ENCODE measurements around the gene LRMDA. TPM values are rescaled to one million over a fixed set of nuclear protein-coding genes. Genes with fewer than 3 reads are reported as not detected.

The LRMDA gene
- total and polyA plus RNA-seq, 2 donors (not counting 1 experiment from before 2014, with no cell fraction given), result 0.12 TPM; not detected in 1

- Histone ChIP-seq H4K20me1 (ENCODE audit: control insufficient read depth, insufficient read depth, low read length, poor library complexity, severe bottlenecking) (no peaks in the 10 kb centered on the region), H3K79me2 (ENCODE audit: control insufficient read depth, insufficient read depth, low read length) (no peaks in the 10 kb centered on the region), H3K9ac (ENCODE audit: low read length) (no peak overlapping the region), H3K27me3 (replicated peaks in 1 of 4; ENCODE audit: control extremely low read depth in 1 of 4, control insufficient read depth in 3 of 4, insufficient read depth in 4 of 4, low read length in 3 of 4) (no peaks in the 10 kb centered on the region), H3K4me3 (ENCODE audit: control extremely low read depth in 1 of 5, extremely low read depth in 1 of 5, insufficient read depth in 1 of 5, low read depth in 2 of 5, low read length in 4 of 5) (no peak overlapping the region), H2AFZ (ENCODE audit: insufficient read depth, low read depth, low read length, poor library complexity, severe bottlenecking) (no peak overlapping the region), H3K4me2 (replicated peaks; ENCODE audit: low read depth, low read length, poor library complexity, severe bottlenecking) (no peak overlapping the region), H3K36me3 (replicated peaks in 1 of 2; ENCODE audit: control extremely low read depth in 1 of 2, control insufficient read depth in 1 of 2, extremely low read depth in 1 of 2, insufficient read depth in 2 of 2, low read length in 1 of 2) (no peaks in the 10 kb centered on the region), H3K27ac (ENCODE audit: low read length in 2 of 2) (no peak overlapping the region), H3K9me3 (ENCODE audit: control extremely low read depth in 1 of 3, control insufficient read depth in 2 of 3, insufficient read depth in 1 of 3, low read length in 2 of 3) (peaks cover 0 to 2% (median 0%) of the 10 kb centered on the region in 3 donors), H3K4me1 (ENCODE audit: control insufficient read depth in 2 of 2, insufficient read depth in 2 of 2, low read length in 2 of 2) (no peaks in the 10 kb centered on the region)
- H3K27me3 Mint-ChIP-seq, result no peaks in the 10 kb centered on the region
- no peak for TF ChIP-seq EZH2 (IDR thresholded peaks at IDR 0.05; ENCODE audit: borderline replicate concordance, insufficient read depth, low read depth, low read length, poor library complexity, severe bottlenecking)
- TF ChIP-seq, protein P1, sequence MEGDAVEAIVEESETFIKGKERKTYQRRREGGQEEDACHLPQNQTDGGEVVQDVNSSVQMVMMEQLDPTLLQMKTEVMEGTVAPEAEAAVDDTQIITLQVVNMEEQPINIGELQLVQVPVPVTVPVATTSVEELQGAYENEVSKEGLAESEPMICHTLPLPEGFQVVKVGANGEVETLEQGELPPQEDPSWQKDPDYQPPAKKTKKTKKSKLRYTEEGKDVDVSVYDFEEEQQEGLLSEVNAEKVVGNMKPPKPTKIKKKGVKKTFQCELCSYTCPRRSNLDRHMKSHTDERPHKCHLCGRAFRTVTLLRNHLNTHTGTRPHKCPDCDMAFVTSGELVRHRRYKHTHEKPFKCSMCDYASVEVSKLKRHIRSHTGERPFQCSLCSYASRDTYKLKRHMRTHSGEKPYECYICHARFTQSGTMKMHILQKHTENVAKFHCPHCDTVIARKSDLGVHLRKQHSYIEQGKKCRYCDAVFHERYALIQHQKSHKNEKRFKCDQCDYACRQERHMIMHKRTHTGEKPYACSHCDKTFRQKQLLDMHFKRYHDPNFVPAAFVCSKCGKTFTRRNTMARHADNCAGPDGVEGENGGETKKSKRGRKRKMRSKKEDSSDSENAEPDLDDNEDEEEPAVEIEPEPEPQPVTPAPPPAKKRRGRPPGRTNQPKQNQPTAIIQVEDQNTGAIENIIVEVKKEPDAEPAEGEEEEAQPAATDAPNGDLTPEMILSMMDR (IDR thresholded peaks at IDR 0.05), result no peak
- no peak overlapping the region for H3K27ac Mint-ChIP-seq
- DNase-seq (no peak), ATAC-seq (ENCODE audit: low read depth) (no peak)
- intact Hi-C loops (cut with micrococcal nuclease), result no loop called here
- CTCF ChIA-PET, result no interaction called here
- H3K4me1 Mint-ChIP-seq, result no peaks in the 10 kb centered on the region
- 85% methylated on average over 13 of the region's 15 CpGs for WGBS (ENCODE audit: insufficient coverage)
- H3K4me3 Mint-ChIP-seq, result no peak overlapping the region
- H3K9me3 Mint-ChIP-seq (ENCODE audit: insufficient read depth), result no peaks in the 10 kb centered on the region
- POLR2A ChIA-PET, result no interaction called here
Measured at GRCh38 chr10:75597773-75598440, 166.5 kb downstream of the LRMDA start.

- H3K9me3 Mint-ChIP-seq (ENCODE audit: insufficient read depth), result no peaks in the 10 kb centered on the region
- 100% methylated on average over 4 of the region's 5 CpGs for WGBS (ENCODE audit: insufficient coverage)
- CTCF ChIA-PET, result no interaction called here
Measured at GRCh38 chr10:75598998-75599397, 167.6 kb downstream of the LRMDA start.

More at GRCh38 chr10:75598998-75599397, 167.6 kb downstream of the LRMDA start:
- peaks cover 0 to 1% (median 0%) of the 10 kb centered on the region in 3 donors for H3K9me3 ChIP-seq (ENCODE audit: control extremely low read depth in 1 of 3, control insufficient read depth in 2 of 3, insufficient read depth in 1 of 3, low read length in 2 of 3)
- no peaks in the 10 kb centered on the region for H4K20me1 ChIP-seq (ENCODE audit: control insufficient read depth, insufficient read depth, low read length, poor library complexity, severe bottlenecking)
- TF ChIP-seq EZH2 (IDR thresholded peaks at IDR 0.05; ENCODE audit: borderline replicate concordance, insufficient read depth, low read depth, low read length, poor library complexity, severe bottlenecking), result no peak
- TF ChIP-seq, protein P1 (IDR thresholded peaks at IDR 0.05), result no peak
- ATAC-seq (ENCODE audit: low read depth) (no peak), DNase-seq (no peak)
- no peaks in the 10 kb centered on the region for H3K27me3 ChIP-seq (replicated peaks in 1 of 4; ENCODE audit: control extremely low read depth in 1 of 4, control insufficient read depth in 3 of 4, insufficient read depth in 4 of 4, low read length in 3 of 4)
- no peak overlapping the region for H2AFZ ChIP-seq (ENCODE audit: insufficient read depth, low read depth, low read length, poor library complexity, severe bottlenecking)
- POLR2A ChIA-PET, result no interaction called here
- H3K4me1 ChIP-seq (ENCODE audit: control insufficient read depth in 2 of 2, insufficient read depth in 2 of 2, low read length in 2 of 2), result no peaks in the 10 kb centered on the region
- Mint-ChIP-seq H3K27me3 (no peaks in the 10 kb centered on the region), H3K4me1 (no peaks in the 10 kb centered on the region), H3K27ac (no peak overlapping the region), H3K4me3 (no peak overlapping the region)
- H3K4me2 ChIP-seq (replicated peaks; ENCODE audit: low read depth, low read length, poor library complexity, severe bottlenecking), result no peak overlapping the region
- H3K27ac ChIP-seq (ENCODE audit: low read length in 2 of 2), result no peak overlapping the region
- no peak overlapping the region for H3K4me3 ChIP-seq (ENCODE audit: control extremely low read depth in 1 of 5, extremely low read depth in 1 of 5, insufficient read depth in 1 of 5, low read depth in 2 of 5, low read length in 4 of 5)
- no peaks in the 10 kb centered on the region for H3K36me3 ChIP-seq (replicated peaks in 1 of 2; ENCODE audit: control extremely low read depth in 1 of 2, control insufficient read depth in 1 of 2, extremely low read depth in 1 of 2, insufficient read depth in 2 of 2, low read length in 1 of 2)
- H3K9ac ChIP-seq (ENCODE audit: low read length), result no peak overlapping the region
- intact Hi-C loops (cut with micrococcal nuclease), result no loop called here
- H3K79me2 ChIP-seq (ENCODE audit: control insufficient read depth, insufficient read depth, low read length), result no peaks in the 10 kb centered on the region
